GM12874 (cell line): Measurements from ENCODE around the gene TSSK6.

Experiments
- CTCF ChIP-seq: IDR thresholded peaks from 2 replicates; pipeline ENCODE4 v1.5.1; 2011; ENCODE audit warnings: low read depth, mild to moderate bottlenecking, control low read depth, low read length, moderate library complexity; ENCODE audit not compliant: insufficient read depth

The TSSK6 gene

DNA sequence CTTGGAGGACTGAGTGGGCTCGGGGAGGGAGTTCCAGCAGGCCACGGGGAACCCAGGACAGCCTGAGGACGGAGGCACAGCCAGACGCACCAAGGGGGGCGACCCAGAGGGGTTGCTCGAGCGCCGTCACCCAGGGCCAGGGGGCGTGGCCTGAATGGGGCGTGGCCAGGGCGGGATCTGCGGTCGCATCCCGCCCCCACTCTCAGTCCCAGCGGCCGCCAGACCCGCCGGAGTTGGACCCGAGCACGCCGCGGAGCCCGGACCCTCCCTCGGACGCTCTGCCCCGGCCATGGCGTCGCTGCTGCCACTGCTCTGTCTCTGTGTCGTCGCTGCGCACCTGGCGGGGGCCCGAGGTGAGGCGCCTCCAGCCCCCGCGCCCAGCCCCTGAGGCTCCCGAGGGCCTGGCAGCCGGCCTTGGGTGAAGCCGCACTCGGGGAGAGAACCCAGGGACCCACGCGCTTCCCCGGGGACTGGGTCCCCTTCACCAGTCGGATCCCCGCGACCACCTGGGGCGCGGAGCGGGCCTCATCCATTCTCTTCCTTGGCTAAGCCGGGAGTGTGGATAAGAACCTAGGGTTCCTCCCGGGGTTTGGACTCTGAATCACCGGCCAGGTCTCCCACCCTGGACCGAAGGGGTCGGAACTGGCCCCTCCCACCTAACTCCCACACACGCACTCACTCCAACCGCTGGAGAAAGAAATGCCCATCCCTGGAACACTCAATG is 22.9 kb upstream of the TSSK6 start, which contains the start of gene CILP2:
CILP2 (plus strand) TSS at position 205 of the 724 bp plus-strand sequence; CDS start at position 290, 85 bp downstream.
- TF ChIP-seq CTCF: no peak

- TF ChIP-seq CTCF: no peak
Measured at GRCh38 chr19:19537075-19538048, 22.0 kb upstream of the TSSK6 start.

DNA sequence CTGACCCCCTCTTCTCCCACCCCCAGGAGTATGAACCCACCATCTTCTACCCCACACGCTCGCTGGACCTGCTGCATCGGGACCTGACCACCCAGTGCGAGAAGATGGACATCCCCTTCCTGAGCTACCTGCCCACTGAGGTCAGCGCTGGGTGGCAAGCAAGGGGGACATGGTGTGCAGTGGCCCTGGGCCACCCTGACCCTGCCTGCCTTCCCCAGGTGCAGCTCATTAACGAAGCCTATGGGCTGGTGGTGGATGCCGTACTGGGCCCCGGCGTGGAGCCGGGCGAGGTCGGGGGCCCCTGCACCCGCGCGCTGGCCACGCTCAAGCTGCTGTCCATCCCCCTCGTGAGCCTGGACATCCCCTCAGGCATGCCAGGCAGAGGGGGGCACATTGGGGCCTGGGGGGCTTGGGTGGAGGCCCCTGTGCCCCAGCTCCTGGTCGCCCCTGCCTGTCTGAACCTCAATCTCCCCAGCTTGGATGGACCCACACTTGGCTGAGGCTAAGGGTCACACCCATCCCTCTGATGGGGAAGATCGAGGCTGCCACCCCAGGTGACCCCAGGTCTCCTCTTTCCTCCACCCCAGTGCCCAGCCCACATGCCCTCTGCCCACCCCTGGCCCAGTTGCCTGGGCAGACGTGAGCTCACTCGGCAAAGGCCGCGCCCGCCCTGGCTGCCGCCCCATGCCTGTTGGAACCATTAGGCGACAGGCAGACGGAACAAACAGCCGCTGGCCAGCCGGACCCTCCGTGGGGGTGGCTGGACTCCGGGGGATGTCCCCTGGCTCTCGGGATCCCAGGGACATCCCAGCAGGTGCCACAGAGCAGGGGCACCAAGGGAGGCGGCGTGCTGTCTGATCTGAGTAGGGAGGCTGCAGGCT is 20.2 kb upstream of the TSSK6 start:
- TF ChIP-seq CTCF: no peak

DNA sequence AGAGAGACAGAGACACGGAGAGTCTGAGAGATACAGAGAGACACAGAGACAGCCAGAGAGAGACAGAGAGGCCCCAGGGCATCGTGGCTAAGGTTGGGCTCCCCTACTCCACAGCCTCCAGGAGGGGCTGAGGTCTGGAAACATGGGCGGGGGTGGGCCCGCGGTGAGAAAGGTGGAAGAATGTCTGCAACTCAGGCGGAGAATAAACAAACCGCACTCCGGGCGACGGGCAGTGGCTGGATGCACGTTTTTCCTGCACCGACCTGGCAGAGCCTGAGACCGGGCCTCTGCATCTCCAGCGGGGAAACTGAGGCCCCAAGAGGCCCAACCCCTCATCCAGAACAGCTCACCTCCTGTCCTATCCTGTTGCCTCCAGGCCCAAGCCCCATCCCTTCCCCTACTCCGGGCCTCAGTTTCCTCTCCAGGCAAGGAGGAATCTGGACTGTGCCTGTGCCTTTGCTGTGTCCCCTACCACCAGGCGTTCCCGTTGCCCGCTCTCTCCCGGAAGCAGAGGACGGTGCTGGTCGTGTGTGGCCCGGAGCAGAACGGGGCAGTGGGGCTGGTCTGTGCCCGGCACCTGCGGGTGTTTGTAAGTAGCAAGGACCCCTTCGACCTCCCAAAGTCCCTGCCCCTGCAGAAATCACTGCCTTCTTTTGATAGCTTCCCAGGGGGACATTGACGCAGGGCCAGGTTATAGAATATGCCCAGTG is 19.4 kb upstream of the TSSK6 start:
- no peak for TF ChIP-seq CTCF

DNA sequence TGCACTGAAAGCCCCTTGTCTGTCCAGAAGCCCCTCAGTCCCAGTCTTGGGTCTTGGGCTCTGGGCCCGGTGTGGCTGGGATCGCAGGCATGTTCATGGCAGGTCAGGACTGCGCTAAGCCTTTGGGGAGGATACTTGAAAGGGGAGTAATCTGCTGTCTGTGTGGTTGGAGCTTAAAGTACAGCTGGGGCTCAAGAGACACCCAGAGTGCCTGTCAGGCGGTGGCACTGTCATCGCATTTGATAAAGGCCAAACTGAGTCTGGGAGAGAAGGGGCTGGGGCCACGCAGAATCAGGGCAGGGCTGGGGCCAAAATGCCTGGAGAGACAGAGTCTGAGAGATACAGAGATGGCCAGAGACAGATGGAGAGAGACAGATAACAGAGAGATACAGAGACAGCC is 18.5 kb upstream of the TSSK6 start:
- TF ChIP-seq CTCF: no peak

- no peak for TF ChIP-seq CTCF
Measured at GRCh38 chr19:19532806-19533701, 17.7 kb upstream of the TSSK6 start.
